HG02943 (cell line): ENCODE results near the gene NVL.
"Not testable (repeated sequence)": the region's sequence is repeated elsewhere in the genome, so short reads cannot be mapped to it uniquely, and the experiment has no call there.

Experiments used
- ATAC-seq: cut with Tn5 transposase; IDR thresholded peaks from one replicate; pipeline ENCODE4 v1.9.1; 2021; ENCODE audit warnings: mild to moderate bottlenecking, low read depth, moderate library complexity; ENCODE audit not compliant: unreplicated experiment

Gene NVL

GRCh38 chr1:224329842-224330753, at the start of gene NVL:
TSS of gene NVL (minus strand) at chr1:224330172. CDS start at chr1:224330127, 45 bp downstream.
- peak; percentile 74 for ATAC-seq

GRCh38 chr1:224378855-224379631, 49.1 kb upstream of the NVL start:
- ATAC-seq: peak; percentile 53

- ATAC-seq: no peak
These were observed 47.7 kb upstream of the NVL start for GRCh38 chr1:224377676-224378006.

- ATAC-seq: no peak
These were observed 45.1 kb upstream of the NVL start for GRCh38 chr1:224375059-224375458.

GRCh38 chr1:224373008-224373590, 43.1 kb upstream of the NVL start:
- no peak for ATAC-seq

- ATAC-seq: no peak
These were observed 38.4 kb upstream of the NVL start for GRCh38 chr1:224368409-224368808.

GRCh38 chr1:224359207-224359606, 29.2 kb upstream of the NVL start:
- no peak for ATAC-seq

- ATAC-seq: no peak
These were observed 28.3 kb upstream of the NVL start for GRCh38 chr1:224358237-224358636.

- ATAC-seq: no peak
These were observed 27.7 kb upstream of the NVL start for GRCh38 chr1:224357626-224358124.

GRCh38 chr1:224356685-224357625, 27.0 kb upstream of the NVL start, which contains the start of gene CNIH4:
TSS of gene CNIH4 (plus strand) at chr1:224356879. CDS start at chr1:224356925, 46 bp downstream.
- ATAC-seq: peak; percentile 98

GRCh38 chr1:224353975-224354925, 24.3 kb upstream of the NVL start:
- ATAC-seq: no peak

GRCh38 chr1:224352436-224353085, 22.6 kb upstream of the NVL start:
- not testable (repeated sequence) for ATAC-seq

- not testable (repeated sequence) for ATAC-seq
These were observed 19.7 kb upstream of the NVL start for GRCh38 chr1:224349716-224350115.

GRCh38 chr1:224348137-224348536, 18.2 kb upstream of the NVL start:
- ATAC-seq: no peak

GRCh38 chr1:224343679-224344078, 13.7 kb upstream of the NVL start:
- ATAC-seq: no peak

- ATAC-seq: not testable (repeated sequence)
These were observed 10.7 kb upstream of the NVL start for GRCh38 chr1:224340453-224341384.

GRCh38 chr1:224339442-224340033, 9.6 kb upstream of the NVL start:
- ATAC-seq: no peak
